HAP-1 (cell line): Measurements from ENCODE around the gene ABHD11.

Experiments
- DNase-seq, 2 experiments: peaks; one replicate each; pipeline ENCODE4 v3.0.0-alpha.2; 2016 to 2020; ENCODE audit warnings: low spot score in 2 of 2
- H3K27me3 ChIP-seq: fragments of 250-450 bp; sonication (Bioruptor Pico); 2 replicates; pipeline ENCODE4 v1.5.1; 2020; ENCODE audit warnings: low read depth, mild to moderate bottlenecking, moderate library complexity
- H3K36me3 ChIP-seq: fragments of 250-450 bp; sonication (Bioruptor Pico); replicated peaks from 2 replicates; pipeline ENCODE4 v1.5.1; 2020; ENCODE audit warnings: mild to moderate bottlenecking
- H3K4me1 ChIP-seq: fragments of 250-450 bp; sonication (Bioruptor Pico); 2 replicates; pipeline ENCODE4 v1.5.1; 2020; ENCODE audit warnings: mild to moderate bottlenecking
- H3K4me3 ChIP-seq: fragments of 250-450 bp; sonication (Bioruptor Pico); 2 replicates; pipeline ENCODE4 v1.5.1; 2020; ENCODE audit warnings: mild to moderate bottlenecking, moderate library complexity
- H3K9me3 ChIP-seq: fragments of 250-450 bp; sonication (Bioruptor Pico); 2 replicates; pipeline ENCODE4 v1.5.1; 2020; ENCODE audit warnings: mild to moderate bottlenecking, moderate library complexity
- in situ Hi-C: fragments of 300-500 bp; cut with MboI; formaldehyde crosslinking; loops from 3 replicates; pipeline ENCODE4 v1.14.3; 2020; ENCODE audit warnings: low sequenced_read_pairs, inconsistent platforms, mixed read lengths

Gene ABHD11

GRCh38 chr7:73705551-73705920 lies 33.1 kb downstream of the ABHD11 start:
- H3K27me3 ChIP-seq: no peaks in the 10 kb centered on the region
- no peaks in the 10 kb centered on the region for H3K9me3 ChIP-seq
- peaks cover 23% of the 10 kb centered on the region for H3K36me3 ChIP-seq
- H3K4me3 ChIP-seq: no peak overlapping the region
- in situ Hi-C loops: no loop called here
- DNase-seq: no peak
- no peaks in the 10 kb centered on the region for H3K4me1 ChIP-seq

DNA sequence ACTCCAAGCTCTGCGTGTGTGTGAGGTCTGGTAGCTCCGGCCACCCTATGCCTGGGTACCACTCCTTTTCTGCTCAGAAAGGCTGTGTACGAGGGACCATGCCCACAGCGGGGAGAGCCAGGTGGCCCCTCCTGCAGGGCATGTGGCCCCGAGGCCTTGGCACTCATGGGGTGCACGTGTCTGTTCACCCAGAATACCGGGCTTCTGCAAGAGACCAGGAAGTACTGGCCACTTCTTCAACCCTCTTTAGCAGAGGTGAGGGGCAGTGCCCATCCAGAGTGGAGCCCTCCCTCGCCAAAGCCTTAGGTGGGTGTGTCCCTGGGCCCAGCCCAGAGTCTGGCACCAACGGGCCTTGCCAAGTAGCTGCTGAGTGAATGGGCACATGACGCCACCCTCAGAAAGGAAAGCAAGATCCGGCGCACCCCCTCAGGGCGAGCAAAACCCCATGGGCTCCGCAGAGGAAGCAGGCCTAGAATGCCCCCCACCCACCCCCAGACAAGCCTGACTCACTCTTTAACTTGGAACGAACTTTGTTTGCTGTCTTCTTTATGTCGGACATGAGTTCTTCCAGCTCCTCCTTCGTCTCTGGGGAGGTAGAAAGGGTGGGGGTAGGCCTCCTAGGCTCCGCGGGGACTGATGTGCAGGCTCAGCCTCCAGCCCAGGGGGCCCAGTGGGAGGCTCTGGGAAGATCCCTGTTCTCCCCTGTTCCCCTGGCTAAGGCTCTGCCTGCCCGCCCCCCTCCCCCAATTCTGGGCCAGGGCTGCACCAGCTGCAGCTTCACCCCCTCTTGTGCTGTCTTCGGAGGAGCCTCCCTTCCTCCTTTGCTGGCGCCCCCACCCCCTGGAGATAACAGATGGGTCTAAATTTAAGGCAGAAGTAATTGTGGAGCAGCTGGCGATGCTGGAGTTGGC lies 33.7 kb downstream of the ABHD11 start:
- H3K4me3 ChIP-seq: no peak overlapping the region
- H3K36me3 ChIP-seq: peaks cover 23% of the 10 kb centered on the region
- H3K27me3 ChIP-seq: no peaks in the 10 kb centered on the region
- no peak for DNase-seq
- in situ Hi-C loops: no loop called here
- no peaks in the 10 kb centered on the region for H3K9me3 ChIP-seq
- no peaks in the 10 kb centered on the region for H3K4me1 ChIP-seq

GRCh38 chr7:73703757-73704639 lies 34.6 kb downstream of the ABHD11 start:
- H3K9me3 ChIP-seq: no peaks in the 10 kb centered on the region
- peak in 1 of 2 experiments; percentile 69 for DNase-seq
- peaks cover 29% of the 10 kb centered on the region for H3K36me3 ChIP-seq
- no peak overlapping the region for H3K4me3 ChIP-seq
- no peaks in the 10 kb centered on the region for H3K27me3 ChIP-seq
- in situ Hi-C loops: no loop called here
- no peaks in the 10 kb centered on the region for H3K4me1 ChIP-seq

- Histone ChIP-seq H3K36me3 (peaks cover 37% of the 10 kb centered on the region), H3K4me3 (no peak overlapping the region), H3K4me1 (no peaks in the 10 kb centered on the region), H3K27me3 (no peaks in the 10 kb centered on the region), H3K9me3 (no peaks in the 10 kb centered on the region)
- no peak for DNase-seq
- in situ Hi-C loops: no loop called here
Observed at GRCh38 chr7:73703225-73703624, 35.4 kb downstream of the ABHD11 start.

GRCh38 chr7:73702665-73703064 lies 35.9 kb downstream of the ABHD11 start:
- no peak for DNase-seq
- no peaks in the 10 kb centered on the region for H3K4me1 ChIP-seq
- H3K4me3 ChIP-seq: no peak overlapping the region
- H3K27me3 ChIP-seq: no peaks in the 10 kb centered on the region
- H3K9me3 ChIP-seq: no peaks in the 10 kb centered on the region
- in situ Hi-C loops: no loop called here
- H3K36me3 ChIP-seq: peaks cover 40% of the 10 kb centered on the region

- H3K4me3 ChIP-seq: no peak overlapping the region
- H3K4me1 ChIP-seq: no peaks in the 10 kb centered on the region
- no peak for DNase-seq
- no peaks in the 10 kb centered on the region for H3K27me3 ChIP-seq
- in situ Hi-C loops: no loop called here
- H3K36me3 ChIP-seq: peaks cover 44% of the 10 kb centered on the region
- H3K9me3 ChIP-seq: no peaks in the 10 kb centered on the region
Observed at GRCh38 chr7:73702226-73702625, 36.4 kb downstream of the ABHD11 start.

DNA sequence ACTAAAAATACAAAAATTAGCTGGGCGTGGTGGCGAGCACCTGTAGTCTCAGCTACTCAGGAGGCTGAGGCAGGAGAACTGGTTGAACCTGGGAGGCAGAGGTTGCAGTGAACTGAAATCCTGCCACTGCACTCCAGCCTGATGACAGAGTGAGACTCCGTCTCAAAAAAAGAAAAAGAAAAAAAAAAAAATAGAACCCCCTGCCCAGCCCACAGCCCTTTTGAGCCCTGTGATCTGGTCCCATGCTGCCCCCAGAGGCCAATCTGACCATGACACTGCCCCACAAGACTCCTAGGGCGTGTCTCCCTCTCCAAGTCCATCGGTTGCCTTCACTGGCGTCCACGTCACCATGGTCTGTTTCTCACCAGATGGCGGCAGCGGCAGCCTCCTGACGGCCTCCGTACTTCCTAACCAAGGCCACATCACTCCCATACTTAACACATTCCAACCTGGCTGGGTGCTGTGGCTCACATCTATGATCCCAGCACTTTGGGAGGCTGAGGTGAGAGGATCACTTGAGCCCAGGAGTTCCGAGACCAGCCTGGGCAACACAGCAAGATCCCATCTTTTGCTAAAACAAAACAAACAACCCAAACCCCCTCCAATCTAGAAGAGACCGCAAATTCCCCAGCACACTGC lies 37.1 kb downstream of the ABHD11 start:
- H3K36me3 ChIP-seq: peaks cover 52% of the 10 kb centered on the region
- no peaks in the 10 kb centered on the region for H3K4me1 ChIP-seq
- peak; percentile 39 to 77 for DNase-seq

DNA sequence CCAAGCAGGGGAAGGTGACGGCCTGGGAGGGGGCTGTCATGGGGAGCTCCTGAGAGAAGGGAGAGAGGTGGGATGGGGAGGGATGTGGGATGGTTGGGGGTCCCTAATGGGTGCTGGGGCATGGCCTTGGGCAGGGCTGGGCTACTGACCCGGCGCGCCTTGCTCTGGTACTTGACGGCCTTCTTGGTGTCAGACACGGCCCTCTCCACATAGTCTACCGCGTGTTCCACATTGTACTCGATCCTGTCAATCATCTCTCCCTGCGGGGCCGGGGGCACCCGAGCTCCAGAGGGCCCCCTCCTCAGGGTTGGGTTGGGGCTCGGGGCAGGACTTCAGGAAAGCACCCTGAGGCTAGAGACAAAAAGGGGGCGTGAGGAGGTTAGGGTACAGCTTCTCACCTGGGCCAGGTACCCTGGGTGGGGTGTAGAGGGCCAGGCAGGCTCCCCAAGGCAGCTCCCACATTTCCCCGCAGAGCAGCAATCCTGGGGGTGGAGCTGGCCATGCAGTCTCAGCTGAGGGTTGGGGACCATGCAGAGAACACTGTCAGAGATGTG lies 37.9 kb downstream of the ABHD11 start:
- H3K4me3 ChIP-seq: no peak overlapping the region
- in situ Hi-C loops: no loop called here
- no peaks in the 10 kb centered on the region for H3K4me1 ChIP-seq
- no peaks in the 10 kb centered on the region for H3K9me3 ChIP-seq
- H3K27me3 ChIP-seq: no peaks in the 10 kb centered on the region
- H3K36me3 ChIP-seq: peaks cover 60% of the 10 kb centered on the region
- no peak for DNase-seq

More for the DNA sequence above, 37.1 kb downstream of the ABHD11 start:
- no peaks in the 10 kb centered on the region for H3K9me3 ChIP-seq
- in situ Hi-C loops: no loop called here
- H3K4me3 ChIP-seq: no peak overlapping the region
- no peaks in the 10 kb centered on the region for H3K27me3 ChIP-seq

DNA sequence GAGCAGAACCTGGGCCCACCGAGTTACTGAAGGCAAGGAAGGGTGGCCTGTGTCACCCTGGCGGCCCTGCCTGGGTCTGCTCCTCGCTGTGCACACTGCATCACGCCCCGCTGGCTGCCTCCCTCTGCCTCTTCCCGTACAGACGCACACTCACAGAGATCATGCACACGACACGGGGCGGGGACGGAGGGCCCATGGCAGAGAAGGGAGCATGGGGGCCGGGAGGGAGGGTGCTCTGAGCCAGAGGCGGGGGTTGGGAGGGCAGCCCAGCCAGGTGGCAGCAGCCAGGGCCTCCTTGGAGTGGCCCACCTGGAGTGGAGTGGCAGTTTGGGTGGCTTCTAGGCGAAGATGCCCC lies 38.6 kb downstream of the ABHD11 start:
- H3K9me3 ChIP-seq: no peaks in the 10 kb centered on the region
- H3K36me3 ChIP-seq: peaks cover 64% of the 10 kb centered on the region
- no peaks in the 10 kb centered on the region for H3K4me1 ChIP-seq
- H3K4me3 ChIP-seq: no peak overlapping the region
- no peaks in the 10 kb centered on the region for H3K27me3 ChIP-seq
- no peak for DNase-seq
- in situ Hi-C loops: no loop called here

DNA sequence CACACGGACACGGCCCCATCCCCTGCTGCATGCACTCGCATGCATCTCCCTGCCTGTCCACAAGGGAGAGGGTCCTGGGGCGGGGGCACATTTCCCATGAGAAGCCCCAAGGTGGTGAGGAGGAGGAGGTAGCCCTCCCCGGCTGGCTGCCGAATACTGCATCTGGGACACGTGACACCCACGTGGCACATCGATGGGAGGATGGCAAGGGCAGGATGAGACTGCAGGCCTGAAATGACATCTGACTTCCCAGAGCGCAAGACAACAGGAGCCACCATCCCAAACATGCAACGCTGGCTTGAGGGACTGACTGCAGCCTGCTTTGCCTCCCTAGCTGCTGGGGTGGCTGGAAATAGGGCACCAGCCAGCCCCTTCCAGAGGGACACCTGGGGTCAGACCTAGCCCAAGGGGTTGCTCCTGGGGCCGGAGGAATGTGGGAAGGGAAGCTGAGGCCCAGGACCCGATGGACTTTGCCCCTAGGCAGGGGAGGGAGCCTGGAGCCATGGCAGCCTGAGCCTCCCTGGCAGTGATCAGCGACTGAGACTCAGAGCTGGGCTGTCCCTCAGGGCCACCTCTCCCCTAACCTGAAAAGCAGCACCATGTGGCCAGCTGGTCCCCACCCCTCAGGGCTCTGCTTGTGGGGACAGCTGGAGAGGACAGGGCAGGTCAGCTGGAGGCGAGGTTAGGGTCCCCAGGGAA lies 39.1 kb downstream of the ABHD11 start:
- no peaks in the 10 kb centered on the region for H3K9me3 ChIP-seq
- no peak overlapping the region for H3K4me3 ChIP-seq
- in situ Hi-C loops: no loop called here
- H3K27me3 ChIP-seq: no peaks in the 10 kb centered on the region
- no peaks in the 10 kb centered on the region for H3K4me1 ChIP-seq
- no peak for DNase-seq
- H3K36me3 ChIP-seq: peaks cover 64% of the 10 kb centered on the region

DNA sequence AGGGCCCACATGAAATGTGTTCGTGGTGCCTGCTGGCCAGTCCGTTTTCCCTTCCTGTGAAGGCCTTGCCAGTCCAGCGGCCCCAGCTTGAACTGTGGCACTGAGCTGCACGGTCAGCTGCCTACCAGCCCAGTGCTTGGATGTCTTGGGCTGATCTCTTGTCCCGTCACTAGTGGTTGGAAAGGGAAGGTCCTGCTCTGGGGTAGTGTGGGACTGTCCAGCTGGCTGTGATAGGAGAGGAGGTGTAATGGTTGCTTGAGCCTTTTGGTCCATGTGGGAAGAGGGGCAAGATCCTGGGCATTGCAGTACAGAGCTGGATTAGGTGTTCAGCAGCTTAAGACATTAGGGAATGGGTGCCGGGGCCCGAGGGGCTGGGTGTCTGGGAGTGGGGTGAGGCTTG lies 40.2 kb downstream of the ABHD11 start:
- Histone ChIP-seq H3K4me3 (no peak overlapping the region), H3K27me3 (no peaks in the 10 kb centered on the region), H3K4me1 (no peaks in the 10 kb centered on the region), H3K9me3 (no peaks in the 10 kb centered on the region), H3K36me3 (peaks cover 70% of the 10 kb centered on the region)
- in situ Hi-C loops: no loop called here
- DNase-seq: no peak

DNA sequence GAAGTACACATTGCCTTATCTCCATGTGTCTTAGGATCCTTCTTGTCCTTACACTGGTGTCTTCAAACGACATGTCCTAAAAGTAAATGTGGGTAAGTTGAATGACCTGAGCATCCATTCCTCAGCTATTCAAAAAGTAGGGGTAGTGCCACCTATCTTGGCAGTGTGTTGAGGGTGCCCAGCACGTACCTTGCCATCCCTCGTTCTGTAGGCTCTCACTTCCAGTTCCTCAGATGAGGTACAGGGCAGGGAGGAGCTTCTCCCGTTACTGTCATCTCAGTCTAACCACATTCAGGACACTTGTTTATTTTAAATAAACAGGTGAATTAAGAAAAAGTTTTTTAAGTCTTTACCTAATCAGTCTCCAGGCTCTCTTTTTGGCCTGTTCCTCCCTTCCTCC lies 42.2 kb downstream of the ABHD11 start:
- Histone ChIP-seq H3K4me3 (no peak overlapping the region), H3K27me3 (no peaks in the 10 kb centered on the region), H3K9me3 (no peaks in the 10 kb centered on the region), H3K4me1 (no peaks in the 10 kb centered on the region), H3K36me3 (peaks cover 77% of the 10 kb centered on the region)
- no peak for DNase-seq
- in situ Hi-C loops: no loop called here

- no peak for DNase-seq
- H3K36me3 ChIP-seq: peaks cover 86% of the 10 kb centered on the region
- in situ Hi-C loops: no loop called here
- H3K9me3 ChIP-seq: no peaks in the 10 kb centered on the region
- no peaks in the 10 kb centered on the region for H3K4me1 ChIP-seq
- H3K27me3 ChIP-seq: no peaks in the 10 kb centered on the region
- no peak overlapping the region for H3K4me3 ChIP-seq
Observed at GRCh38 chr7:73690646-73691045, 48.0 kb downstream of the ABHD11 start.
